Caco-2 (cell line): ENCODE measurements around the gene MAP3K8. TPM values are rescaled to one million over a fixed set of nuclear protein-coding genes. Genes with fewer than 3 reads are reported as not detected.

Source experiments
- BruUV-seq: library from RNA; stranded (reverse); fragments of 400-500 nt; replicated peaks from 2 replicates; lab custom pipeline; 2021; lab: Mats Ljungman, UMichigan
- CTCF ChIA-PET: fragments of 300-600 bp; sonication (Branson Sonifier 250); formaldehyde crosslinking; loops from one replicate; lab custom pipeline; 2022; ENCODE audit warnings: antibody characterized with exemption; lab: Charles Lee
- POLR2A ChIA-PET: fragments of 300-600 bp; sonication (Branson Sonifier 250); formaldehyde crosslinking; loops from one replicate; lab custom pipeline; 2022; ENCODE audit warnings: antibody characterized with exemption; lab: Charles Lee
- DNase-seq, 2 experiments: peaks; one replicate each; pipeline versions ENCODE4 v3.0.0 to v3.0.0-alpha.2; 2020 to 2022
- H3K27me3 ChIP-seq: replicated peaks from 2 replicates; pipeline ENCODE4 v1.6.0; 2011; ENCODE audit warnings: low read length; ENCODE audit not compliant: control insufficient read depth, insufficient read depth
- H3K36me3 ChIP-seq: 2 replicates; pipeline ENCODE4 v1.5.1; 2011; ENCODE audit warnings: low read length; ENCODE audit not compliant: control insufficient read depth, insufficient read depth
- H3K4me1 ChIP-seq: fragments of 250-450 bp; sonication (Bioruptor Pico); 2 replicates; pipeline ENCODE4 v1.5.1; 2020; ENCODE audit warnings: mild to moderate bottlenecking
- H3K4me3 ChIP-seq: 2 replicates; pipeline ENCODE4 v1.5.1; 2011; ENCODE audit warnings: low read depth, mild to moderate bottlenecking, control low read depth, low read length
- H3K9me3 ChIP-seq: fragments of 250-450 bp; sonication (Bioruptor Pico); 2 replicates; pipeline ENCODE4 v1.5.1; 2020; ENCODE audit warnings: mild to moderate bottlenecking, moderate library complexity
- H3K27ac Mint-ChIP-seq: one replicate; pipeline ENCODE4 v1.8.0; 2022; ENCODE audit warnings: mixed read lengths; ENCODE audit not compliant: unreplicated experiment
- H3K27me3 Mint-ChIP-seq: one replicate; pipeline ENCODE4 v1.8.0; 2022; ENCODE audit warnings: mixed read lengths; ENCODE audit not compliant: insufficient read depth, unreplicated experiment
- H3K36me3 Mint-ChIP-seq: one replicate; pipeline ENCODE4 v1.8.0; 2022; ENCODE audit warnings: mild to moderate bottlenecking, mixed read lengths; ENCODE audit not compliant: insufficient read depth, unreplicated experiment
- H3K4me1 Mint-ChIP-seq: one replicate; pipeline ENCODE4 v1.8.0; 2022; ENCODE audit warnings: low read depth, mixed read lengths; ENCODE audit not compliant: unreplicated experiment
- H3K4me3 Mint-ChIP-seq: one replicate; pipeline ENCODE4 v1.8.0; 2022; ENCODE audit warnings: mild to moderate bottlenecking, moderate library complexity, mixed read lengths; ENCODE audit not compliant: unreplicated experiment
- H3K9me3 Mint-ChIP-seq: one replicate; pipeline ENCODE4 v1.8.0; 2022; ENCODE audit warnings: mixed read lengths; ENCODE audit not compliant: unreplicated experiment
- intact Hi-C: fragments of 100-400 bp; cut with micrococcal nuclease; formaldehyde crosslinking; loops from one replicate; pipeline ENCODE4 v1.10.0; 2022; ENCODE audit not compliant: unreplicated experiment
- total RNA-seq: library from RNA; stranded (reverse); gene quantifications from 2 replicates; pipeline ENCODE4 v1.2.3, GENCODE V29; 2022
- TF ChIP-seq, protein P1 (sequence below), 2 experiments: fragments of 200-600 bp in 1 of 2; IDR thresholded peaks; 1 replicate in 1 of 2; 2 replicates in 1 of 2; pipeline versions ENCODE4 v1.5.1 to v1.8.0; 2011 to 2022; ENCODE audit warnings: antibody characterized with exemption in 1 of 2, control low read depth in 1 of 2, inconsistent platforms in 1 of 2, low read depth in 1 of 2, low read length in 1 of 2, mild to moderate bottlenecking in 1 of 2, moderate library complexity in 1 of 2; ENCODE audit not compliant: insufficient read depth in 1 of 2, severe bottlenecking in 1 of 2, unreplicated experiment in 1 of 2

The MAP3K8 gene
- total RNA-seq, 1 experiment from 2014 or later: 17.9 TPM

DNA sequence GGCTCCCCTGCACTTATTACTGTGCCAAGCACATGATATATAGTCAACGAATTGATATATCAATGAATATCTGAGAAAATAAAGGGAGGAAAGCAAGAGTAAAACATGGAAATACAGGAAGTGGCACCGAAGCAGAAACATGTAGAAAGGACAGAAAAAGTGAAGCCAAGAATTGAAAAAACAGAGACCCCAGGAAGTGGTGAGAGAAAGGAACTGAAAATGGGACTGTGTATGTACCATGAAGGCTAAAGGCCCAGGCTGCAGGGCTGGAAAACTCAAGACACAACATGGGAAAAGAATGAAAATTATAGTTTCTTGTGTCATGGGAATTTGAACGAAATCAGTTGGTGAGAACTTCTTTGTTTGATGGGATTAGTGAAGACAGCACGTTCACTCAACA is 60.6 kb downstream of the MAP3K8 start:
- TF ChIP-seq, protein P1, sequence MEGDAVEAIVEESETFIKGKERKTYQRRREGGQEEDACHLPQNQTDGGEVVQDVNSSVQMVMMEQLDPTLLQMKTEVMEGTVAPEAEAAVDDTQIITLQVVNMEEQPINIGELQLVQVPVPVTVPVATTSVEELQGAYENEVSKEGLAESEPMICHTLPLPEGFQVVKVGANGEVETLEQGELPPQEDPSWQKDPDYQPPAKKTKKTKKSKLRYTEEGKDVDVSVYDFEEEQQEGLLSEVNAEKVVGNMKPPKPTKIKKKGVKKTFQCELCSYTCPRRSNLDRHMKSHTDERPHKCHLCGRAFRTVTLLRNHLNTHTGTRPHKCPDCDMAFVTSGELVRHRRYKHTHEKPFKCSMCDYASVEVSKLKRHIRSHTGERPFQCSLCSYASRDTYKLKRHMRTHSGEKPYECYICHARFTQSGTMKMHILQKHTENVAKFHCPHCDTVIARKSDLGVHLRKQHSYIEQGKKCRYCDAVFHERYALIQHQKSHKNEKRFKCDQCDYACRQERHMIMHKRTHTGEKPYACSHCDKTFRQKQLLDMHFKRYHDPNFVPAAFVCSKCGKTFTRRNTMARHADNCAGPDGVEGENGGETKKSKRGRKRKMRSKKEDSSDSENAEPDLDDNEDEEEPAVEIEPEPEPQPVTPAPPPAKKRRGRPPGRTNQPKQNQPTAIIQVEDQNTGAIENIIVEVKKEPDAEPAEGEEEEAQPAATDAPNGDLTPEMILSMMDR (IDR thresholded peaks at IDR 0.05; ENCODE audit: insufficient read depth in 1 of 2, low read depth in 1 of 2, low read length in 1 of 2, severe bottlenecking in 1 of 2, unreplicated experiment in 1 of 2): no peak
- Mint-ChIP-seq H3K27me3 (no peaks in the 10 kb centered on the region), H3K4me3 (no peak overlapping the region), H3K9me3 (peaks cover 9% of the 10 kb centered on the region), H3K27ac (no peak overlapping the region), H3K36me3 (no peaks in the 10 kb centered on the region), H3K4me1 (peaks cover 21% of the 10 kb centered on the region)
- Histone ChIP-seq H3K9me3 (no peaks in the 10 kb centered on the region), H3K36me3 (no peaks in the 10 kb centered on the region), H3K4me3 (no peak overlapping the region), H3K27me3 (no peaks in the 10 kb centered on the region), H3K4me1 (no peaks in the 10 kb centered on the region)
- intact Hi-C loops: no loop called here
- no TSS peak for BruUV-seq
- ChIA-PET POLR2A (no interaction called here), CTCF (no interaction called here)
- no peak for DNase-seq

DNA sequence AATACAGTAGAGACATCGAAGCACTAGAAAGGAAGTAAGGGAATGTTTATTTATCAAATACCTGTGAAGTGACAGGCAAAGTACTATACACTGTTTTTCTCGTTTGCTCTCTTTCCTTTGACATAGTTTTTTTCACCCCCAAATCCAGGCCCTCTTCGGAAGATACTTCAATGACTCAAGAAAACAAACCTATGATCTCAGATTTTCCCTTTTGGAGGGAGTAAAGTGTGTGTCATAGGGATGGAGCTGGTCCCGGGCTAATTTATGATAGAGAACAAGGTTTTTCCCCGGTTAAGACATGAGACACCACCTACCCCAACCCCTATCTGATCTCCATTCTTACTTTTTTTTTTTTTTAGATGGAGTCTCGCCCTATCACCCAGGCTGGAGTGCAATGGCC is 61.7 kb downstream of the MAP3K8 start:
- intact Hi-C loops: no loop called here
- no peaks in the 10 kb centered on the region for H3K27me3 Mint-ChIP-seq
- peaks cover 21% of the 10 kb centered on the region for H3K4me1 Mint-ChIP-seq
- Histone ChIP-seq H3K4me3 (no peak overlapping the region), H3K27me3 (no peaks in the 10 kb centered on the region), H3K36me3 (no peaks in the 10 kb centered on the region), H3K4me1 (no peaks in the 10 kb centered on the region), H3K9me3 (no peaks in the 10 kb centered on the region)
- TF ChIP-seq, protein P1 (IDR thresholded peaks at IDR 0.05; ENCODE audit: insufficient read depth in 1 of 2, low read depth in 1 of 2, low read length in 1 of 2, severe bottlenecking in 1 of 2, unreplicated experiment in 1 of 2): no peak
- H3K36me3 Mint-ChIP-seq: no peaks in the 10 kb centered on the region
- ChIA-PET POLR2A (no interaction called here), CTCF (no interaction called here)
- DNase-seq: no peak
- H3K9me3 Mint-ChIP-seq: peaks cover 9% of the 10 kb centered on the region
- BruUV-seq: no TSS peak
- H3K27ac Mint-ChIP-seq: no peak overlapping the region
- no peak overlapping the region for H3K4me3 Mint-ChIP-seq

DNA sequence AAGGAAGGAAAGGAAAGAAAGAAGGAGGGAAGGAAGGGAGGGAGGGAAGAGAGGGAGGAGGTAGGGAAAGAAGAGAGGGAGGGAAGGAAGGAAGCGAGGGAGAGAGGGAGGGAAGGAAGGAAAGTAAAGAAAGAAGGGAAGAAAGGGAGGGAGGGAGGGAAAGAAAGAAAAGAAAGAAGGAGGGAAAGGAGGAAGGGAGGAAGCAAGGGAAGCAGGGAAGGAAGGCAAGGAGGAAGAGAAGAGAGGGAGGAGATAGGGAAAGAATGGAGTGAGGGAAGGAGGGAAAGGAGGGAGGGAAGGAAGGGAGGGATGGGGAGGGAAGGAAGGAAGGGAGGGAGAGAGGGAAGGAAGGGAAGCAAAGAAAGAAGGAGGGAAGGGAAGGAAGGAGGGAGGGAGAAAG is 65.8 kb downstream of the MAP3K8 start:
- no peaks in the 10 kb centered on the region for H3K9me3 Mint-ChIP-seq
- POLR2A ChIA-PET: no interaction called here
- H3K36me3 Mint-ChIP-seq: no peaks in the 10 kb centered on the region
- H3K27ac Mint-ChIP-seq: no peak overlapping the region
- CTCF ChIA-PET: no interaction called here
- no peak for DNase-seq
- H3K4me1 Mint-ChIP-seq: peaks cover 16% of the 10 kb centered on the region
- no peaks in the 10 kb centered on the region for H3K27me3 ChIP-seq
- no peaks in the 10 kb centered on the region for H3K36me3 ChIP-seq
- H3K4me3 Mint-ChIP-seq: no peak overlapping the region
- no peaks in the 10 kb centered on the region for H3K27me3 Mint-ChIP-seq
- intact Hi-C loops: no loop called here
- H3K4me3 ChIP-seq: no peak overlapping the region
- no TSS peak for BruUV-seq
- peaks cover 18% of the 10 kb centered on the region; the same call in 1 of the 2 replicates for H3K4me1 ChIP-seq
- TF ChIP-seq, protein P1 (IDR thresholded peaks at IDR 0.05; ENCODE audit: insufficient read depth in 1 of 2, low read depth in 1 of 2, low read length in 1 of 2, severe bottlenecking in 1 of 2, unreplicated experiment in 1 of 2): no peak
- no peaks in the 10 kb centered on the region for H3K9me3 ChIP-seq
